Activated CD4-positive, alpha-beta T cell treated with anti-CD3 and anti-CD28 coated beads, Interleukin-2, amount 10 ng/mL, durations not matched to agents 24 days and 14 days (primary cell): ENCODE results near the gene SPOCK2. TPM values are rescaled to one million over a fixed set of nuclear protein-coding genes. Genes with fewer than 3 reads are reported as not detected.

ENCODE experiments used
- DNase-seq: peaks from one replicate; pipeline ENCODE4 v3.0.0; 2022
- H3K27ac Mint-ChIP-seq: one replicate; pipeline ENCODE4 v1.8.0; 2022; ENCODE audit warnings: mild to moderate bottlenecking, mixed read lengths
- H3K27me3 Mint-ChIP-seq: one replicate; pipeline ENCODE4 v1.8.0; 2022; ENCODE audit warnings: mixed read lengths
- H3K36me3 Mint-ChIP-seq: one replicate; pipeline ENCODE4 v1.8.0; 2022; ENCODE audit warnings: low read depth, mild to moderate bottlenecking, mixed read lengths
- H3K4me1 Mint-ChIP-seq: one replicate; pipeline ENCODE4 v1.8.0; 2021; ENCODE audit warnings: mixed read lengths
- H3K4me3 Mint-ChIP-seq: one replicate; pipeline ENCODE4 v1.8.0; 2022; ENCODE audit warnings: mild to moderate bottlenecking, moderate library complexity, mixed read lengths
- H3K9me3 Mint-ChIP-seq: one replicate; pipeline ENCODE4 v1.8.0; 2021; ENCODE audit warnings: mixed read lengths
- intact Hi-C: fragments of 100-400 bp; cut with micrococcal nuclease; formaldehyde crosslinking; loops from one replicate; pipeline ENCODE4 v1.15.1; 2023
- total RNA-seq: library from RNA; stranded (reverse); gene quantifications from 2 replicates; pipeline ENCODE4 v1.2.3, GENCODE V29; 2022

SPOCK2 gene
- total RNA-seq, 1 donor from 2014 or later: 106 TPM

GRCh38 chr10:72025400-72025799 is 63.0 kb downstream of the SPOCK2 start:
- DNase-seq: no peak
- H3K27me3 Mint-ChIP-seq: peaks cover 4% of the 10 kb centered on the region
- no peaks in the 10 kb centered on the region for H3K9me3 Mint-ChIP-seq
- no peak overlapping the region for H3K27ac Mint-ChIP-seq
- H3K36me3 Mint-ChIP-seq: no peaks in the 10 kb centered on the region
- intact Hi-C loops: no loop called here
- H3K4me1 Mint-ChIP-seq: peaks cover 5% of the 10 kb centered on the region
- no peak overlapping the region for H3K4me3 Mint-ChIP-seq

- peaks cover 5% of the 10 kb centered on the region for H3K4me1 Mint-ChIP-seq
- intact Hi-C loops: no loop called here
- no peak overlapping the region for H3K4me3 Mint-ChIP-seq
- H3K36me3 Mint-ChIP-seq: no peaks in the 10 kb centered on the region
- DNase-seq: no peak
- H3K27ac Mint-ChIP-seq: no peak overlapping the region
- H3K9me3 Mint-ChIP-seq: no peaks in the 10 kb centered on the region
- peaks cover 3% of the 10 kb centered on the region for H3K27me3 Mint-ChIP-seq
Observed at GRCh38 chr10:72024596-72024995, 63.8 kb downstream of the SPOCK2 start.

- Mint-ChIP-seq H3K27ac (no peak overlapping the region), H3K4me3 (no peak overlapping the region), H3K9me3 (no peaks in the 10 kb centered on the region), H3K36me3 (no peaks in the 10 kb centered on the region), H3K27me3 (peaks cover 5% of the 10 kb centered on the region), H3K4me1 (peaks cover 5% of the 10 kb centered on the region)
- DNase-seq: no peak
- intact Hi-C loops: no loop called here
Observed at GRCh38 chr10:72022228-72022627, 66.1 kb downstream of the SPOCK2 start.

GRCh38 chr10:72020914-72021809 is 67.2 kb downstream of the SPOCK2 start:
- no peaks in the 10 kb centered on the region for H3K36me3 Mint-ChIP-seq
- H3K27ac Mint-ChIP-seq: no peak overlapping the region
- intact Hi-C loops: no loop called here
- H3K4me1 Mint-ChIP-seq: peaks cover 5% of the 10 kb centered on the region
- H3K27me3 Mint-ChIP-seq: peaks cover 5% of the 10 kb centered on the region
- H3K4me3 Mint-ChIP-seq: no peak overlapping the region
- DNase-seq: no peak
- H3K9me3 Mint-ChIP-seq: no peaks in the 10 kb centered on the region

GRCh38 chr10:72019085-72019876 is 69.1 kb downstream of the SPOCK2 start:
- Mint-ChIP-seq H3K4me3 (no peak overlapping the region), H3K36me3 (no peaks in the 10 kb centered on the region), H3K27ac (no peak overlapping the region), H3K27me3 (peaks cover 4% of the 10 kb centered on the region), H3K4me1 (peaks cover 5% of the 10 kb centered on the region), H3K9me3 (no peaks in the 10 kb centered on the region)
- intact Hi-C loops: no loop called here
- no peak for DNase-seq

- H3K36me3 Mint-ChIP-seq: no peaks in the 10 kb centered on the region
- no peak overlapping the region for H3K4me3 Mint-ChIP-seq
- H3K4me1 Mint-ChIP-seq: peaks cover 5% of the 10 kb centered on the region
- no peak for DNase-seq
- H3K9me3 Mint-ChIP-seq: no peaks in the 10 kb centered on the region
- H3K27ac Mint-ChIP-seq: no peak overlapping the region
- intact Hi-C loops: no loop called here
- peaks cover 4% of the 10 kb centered on the region for H3K27me3 Mint-ChIP-seq
Observed at GRCh38 chr10:72016608-72017300, 71.6 kb downstream of the SPOCK2 start.

- no peak for DNase-seq
- Mint-ChIP-seq H3K27me3 (peaks cover 2% of the 10 kb centered on the region), H3K4me1 (no peaks in the 10 kb centered on the region), H3K36me3 (no peaks in the 10 kb centered on the region), H3K9me3 (no peaks in the 10 kb centered on the region), H3K4me3 (no peak overlapping the region), H3K27ac (no peak overlapping the region)
- intact Hi-C loops: no loop called here
Observed at GRCh38 chr10:72015841-72016240, 72.5 kb downstream of the SPOCK2 start.

GRCh38 chr10:72014785-72015480 is 73.4 kb downstream of the SPOCK2 start:
- Mint-ChIP-seq H3K27ac (no peak overlapping the region), H3K4me3 (no peak overlapping the region), H3K4me1 (no peaks in the 10 kb centered on the region), H3K27me3 (peaks cover 2% of the 10 kb centered on the region), H3K36me3 (no peaks in the 10 kb centered on the region), H3K9me3 (no peaks in the 10 kb centered on the region)
- intact Hi-C loops: no loop called here
- DNase-seq: no peak

- DNase-seq: no peak
- Mint-ChIP-seq H3K9me3 (no peaks in the 10 kb centered on the region), H3K27ac (no peak overlapping the region), H3K36me3 (no peaks in the 10 kb centered on the region), H3K4me1 (no peaks in the 10 kb centered on the region), H3K4me3 (no peak overlapping the region), H3K27me3 (peaks cover 2% of the 10 kb centered on the region)
- intact Hi-C loops: no loop called here
Observed at GRCh38 chr10:72014197-72014596, 74.2 kb downstream of the SPOCK2 start.

GRCh38 chr10:72013202-72013945 is 75.0 kb downstream of the SPOCK2 start:
- H3K9me3 Mint-ChIP-seq: no peaks in the 10 kb centered on the region
- no peak for DNase-seq
- peaks cover 2% of the 10 kb centered on the region for H3K27me3 Mint-ChIP-seq
- H3K27ac Mint-ChIP-seq: no peak overlapping the region
- no peak overlapping the region for H3K4me3 Mint-ChIP-seq
- no peaks in the 10 kb centered on the region for H3K36me3 Mint-ChIP-seq
- intact Hi-C loops: no loop called here
- H3K4me1 Mint-ChIP-seq: no peaks in the 10 kb centered on the region

- H3K4me1 Mint-ChIP-seq: no peaks in the 10 kb centered on the region
- no peak for DNase-seq
- H3K27me3 Mint-ChIP-seq: no peaks in the 10 kb centered on the region
- intact Hi-C loops: no loop called here
- H3K4me3 Mint-ChIP-seq: no peak overlapping the region
- H3K27ac Mint-ChIP-seq: no peak overlapping the region
- no peaks in the 10 kb centered on the region for H3K9me3 Mint-ChIP-seq
- no peaks in the 10 kb centered on the region for H3K36me3 Mint-ChIP-seq
Observed at GRCh38 chr10:72012796-72013195, 75.6 kb downstream of the SPOCK2 start.

GRCh38 chr10:72011976-72012512 is 76.3 kb downstream of the SPOCK2 start:
- DNase-seq: no peak
- Mint-ChIP-seq H3K36me3 (no peaks in the 10 kb centered on the region), H3K27ac (no peak overlapping the region), H3K4me3 (no peak overlapping the region), H3K9me3 (no peaks in the 10 kb centered on the region), H3K4me1 (no peaks in the 10 kb centered on the region), H3K27me3 (no peaks in the 10 kb centered on the region)
- intact Hi-C loops: no loop called here

GRCh38 chr10:72011468-72011867 is 76.9 kb downstream of the SPOCK2 start:
- no peaks in the 10 kb centered on the region for H3K27me3 Mint-ChIP-seq
- H3K27ac Mint-ChIP-seq: no peak overlapping the region
- H3K4me3 Mint-ChIP-seq: no peak overlapping the region
- no peak for DNase-seq
- H3K36me3 Mint-ChIP-seq: no peaks in the 10 kb centered on the region
- intact Hi-C loops: no loop called here
- H3K4me1 Mint-ChIP-seq: no peaks in the 10 kb centered on the region
- no peaks in the 10 kb centered on the region for H3K9me3 Mint-ChIP-seq
